Motor neuron (in vitro differentiated cells): ENCODE data around the gene INPP5A. TPM values are rescaled to one million over a fixed set of nuclear protein-coding genes. Genes with fewer than 3 reads are reported as not detected.
A peak's percentile ranks its signal among the peaks of the same experiment; 100 is the strongest.

ENCODE experiments used
- ATAC-seq, 8 experiments: fragments of 200-7000 bp; cut with Tn5 transposase; replicated peaks in 6 of 8; 2 replicates each; pipeline ENCODE4 v1.8.0; 2021; ENCODE audit warnings: mild to moderate bottlenecking in 8 of 8, moderate library complexity in 8 of 8
- H3K27ac ChIP-seq, 2 donors: fragments of 250-450 bp; sonication (Bioruptor Pico); 2 replicates each; pipeline ENCODE4 v1.9.0; 2021; ENCODE audit warnings: antibody characterized with exemption in 2 of 2, mild to moderate bottlenecking in 2 of 2, moderate library complexity in 1 of 2
- H3K4me1 ChIP-seq, 2 donors: fragments of 250-450 bp; sonication (Bioruptor Pico); replicated peaks in 1 of 2; 2 replicates each; pipeline ENCODE4 v1.6.1; 2021; ENCODE audit warnings: antibody characterized with exemption in 2 of 2, mild to moderate bottlenecking in 2 of 2, moderate library complexity in 1 of 2
- H3K4me3 ChIP-seq, 5 donors: fragments of 250-450 bp; sonication (Bioruptor Pico); 2 replicates each; pipeline ENCODE4 v1.9.0; 2021; ENCODE audit warnings: antibody characterized with exemption in 5 of 5, mild to moderate bottlenecking in 5 of 5, moderate library complexity in 4 of 5
- WGBS, 10 experiments: fragments of 450-650 bp; shearing (Covaris generic); methylation state at CpG; one replicate each; pipeline ENCODE4 v1.0.0; 2022; 5-methylcytosine and 5-hydroxymethylcytosine counted together
- in situ Hi-C, 9 experiments: fragments of 400-800 bp; cut with MboI; loops; one replicate each; pipeline ENCODE4 v1.15.0; 2021; ENCODE audit warnings: low sequenced_read_pairs in 9 of 9, low pct_unique_long_range_greater_than_20kb in 2 of 9; ENCODE audit not compliant: unreplicated experiment in 9 of 9
- total RNA-seq, 8 experiments: library from RNA; unstranded; fragments of 300-600 nt; gene quantifications; 2 replicates each; pipeline versions ENCODE4 v1.2.3 to v1.2.4, GENCODE V29; 2022

The INPP5A gene
- total RNA-seq, 8 experiments from 2014 or later: 13.2 to 45.0 (median 17.9) TPM

- Histone ChIP-seq H3K4me1 (peaks cover 48 to 53% of the 10 kb centered on the region in 2 donors), H3K27ac (peak overlapping the region in 1 of 2 donors; percentile 1), H3K4me3 (no peak overlapping the region)
- in situ Hi-C loops: no loop called here
- 10 to 100% (median 63%) methylated on average over 2 to 10 of the region's 23 CpGs; no CpG with 5 or more reads in 2 of the 10 experiments for WGBS, 10 experiments
- ATAC-seq: peak in 3 of 8 experiments; percentile 15 to 26 (median 17)
Observed at GRCh38 chr10:132804785-132805426, 267.3 kb downstream of the INPP5A start.

GRCh38 chr10:132805599-132805998, 268.0 kb downstream of the INPP5A start:
- ATAC-seq: no peak
- WGBS, 10 experiments: 45 to 86% (median 64%) methylated on average over 2 to 12 of the region's 21 CpGs; no CpG with 5 or more reads in 4 of the 10 experiments
- in situ Hi-C loops: no loop called here
- Histone ChIP-seq H3K27ac (no peak overlapping the region), H3K4me3 (no peak overlapping the region), H3K4me1 (peaks cover 44 to 50% of the 10 kb centered on the region in 2 donors)

- ATAC-seq: no peak
- WGBS, 10 experiments: 0 to 100% (median 68%) methylated on average over 1 to 7 of the region's 7 CpGs
- in situ Hi-C loops: no loop called here
Observed at GRCh38 chr10:132806110-132806509, 268.5 kb downstream of the INPP5A start.

DNA sequence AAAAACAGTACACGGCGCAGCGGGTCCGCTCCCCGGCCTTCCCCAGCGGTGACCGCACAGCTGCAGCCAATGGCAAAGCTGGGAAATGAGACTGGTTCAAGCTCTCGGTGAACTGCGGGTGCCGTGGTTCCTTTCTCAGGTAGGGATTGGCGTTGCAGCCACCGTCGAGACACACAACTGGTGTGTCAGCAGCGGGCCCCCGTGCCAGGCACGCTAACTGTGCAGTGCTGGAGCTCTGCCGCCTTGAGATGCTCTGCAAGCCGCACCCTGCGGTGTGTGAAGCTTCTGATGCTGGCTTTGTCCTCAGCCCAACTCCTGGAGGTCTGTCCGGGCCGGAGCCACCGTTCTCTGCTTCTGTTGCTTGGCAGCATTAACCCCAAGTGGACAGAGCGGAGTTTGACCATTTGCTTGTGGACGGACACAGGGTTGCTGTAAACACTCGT, 269.0 kb downstream of the INPP5A start:
- peaks cover 41 to 50% of the 10 kb centered on the region in 2 donors for H3K4me1 ChIP-seq
- WGBS, 10 experiments: 36 to 100% (median 82%) methylated on average over 1 to 21 of the region's 25 CpGs
- H3K27ac ChIP-seq: no peak overlapping the region
- in situ Hi-C loops: no loop called here
- H3K4me3 ChIP-seq: no peak overlapping the region
- no peak for ATAC-seq

More at GRCh38 chr10:132806110-132806509, 268.5 kb downstream of the INPP5A start:
- Histone ChIP-seq H3K4me1 (peaks cover 41 to 50% of the 10 kb centered on the region in 2 donors), H3K4me3 (no peak overlapping the region), H3K27ac (no peak overlapping the region)

DNA sequence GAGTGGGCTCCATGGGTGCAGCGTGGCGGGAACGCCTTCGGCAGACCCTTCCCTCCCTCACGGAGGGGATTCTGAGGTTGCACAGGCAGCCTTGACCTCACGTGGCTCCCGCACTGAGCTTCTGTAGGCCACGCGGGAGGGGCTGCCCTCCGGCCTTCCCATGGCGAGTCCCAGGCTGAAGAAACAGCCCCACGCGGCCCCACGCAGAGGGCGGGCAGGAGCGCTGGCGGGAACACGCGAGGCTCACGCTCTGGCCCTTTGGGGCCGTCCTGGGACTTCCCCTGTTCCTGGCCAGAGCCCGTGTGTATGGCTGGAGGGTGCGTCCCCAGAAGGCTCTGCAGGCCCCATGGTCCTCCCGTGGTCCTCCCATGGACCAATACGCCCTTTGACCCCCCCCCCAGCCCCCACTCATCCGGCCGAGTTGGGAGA, 270.0 kb downstream of the INPP5A start:
- H3K27ac ChIP-seq: no peak overlapping the region
- 92% methylated on average over 8 of the region's 27 CpGs; no CpG with 5 or more reads in 9 of the 10 experiments for WGBS, 10 experiments
- in situ Hi-C loops: no loop called here
- ATAC-seq: no peak
- H3K4me3 ChIP-seq: no peak overlapping the region
- H3K4me1 ChIP-seq: peaks cover 40 to 48% of the 10 kb centered on the region in 2 donors

DNA sequence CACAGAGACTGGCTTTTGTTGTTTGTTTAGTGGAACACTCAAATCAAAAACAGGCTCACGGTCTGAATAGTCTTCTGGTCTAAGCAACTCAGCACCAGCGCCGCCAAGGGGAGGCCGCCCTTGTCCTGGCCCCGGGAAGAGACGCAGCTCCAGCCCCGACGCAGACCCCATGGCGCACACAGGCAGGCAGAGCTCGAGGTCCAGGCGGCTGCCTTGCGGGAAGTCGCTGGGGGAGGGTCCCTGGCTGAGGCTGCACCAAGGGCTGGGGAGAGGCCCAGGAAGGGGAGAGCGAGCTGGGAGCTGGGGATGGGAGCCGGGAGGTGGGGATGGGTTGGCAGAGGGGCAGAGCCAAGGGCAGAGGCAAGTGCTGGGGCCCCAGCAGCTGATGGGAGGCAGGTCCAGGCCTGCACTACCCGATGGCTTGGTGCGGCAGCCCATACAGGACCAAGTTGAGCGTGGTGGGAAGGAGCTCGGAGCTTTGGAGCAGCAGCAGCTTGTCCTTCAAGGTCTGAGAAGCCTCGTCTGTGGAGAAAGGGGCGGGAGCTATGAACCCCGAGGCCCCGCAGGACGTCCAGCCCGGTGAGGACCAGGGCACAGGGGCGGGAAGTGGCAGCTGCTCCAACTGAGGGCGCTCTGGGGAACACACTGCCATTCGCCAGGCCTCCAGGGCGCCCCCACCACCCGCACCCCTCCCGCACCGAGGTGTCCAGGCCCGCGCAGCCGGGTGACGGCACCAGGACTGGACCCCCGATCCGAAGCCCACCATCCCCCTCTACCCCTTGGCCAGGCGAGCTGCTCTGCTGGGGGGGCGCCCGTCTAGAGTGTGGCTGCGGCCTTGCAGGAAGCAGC, 271.0 kb downstream of the INPP5A start:
- 17 to 100% (median 43%) methylated on average over 2 to 9 of the region's 42 CpGs; no CpG with 5 or more reads in 6 of the 10 experiments for WGBS, 10 experiments

DNA sequence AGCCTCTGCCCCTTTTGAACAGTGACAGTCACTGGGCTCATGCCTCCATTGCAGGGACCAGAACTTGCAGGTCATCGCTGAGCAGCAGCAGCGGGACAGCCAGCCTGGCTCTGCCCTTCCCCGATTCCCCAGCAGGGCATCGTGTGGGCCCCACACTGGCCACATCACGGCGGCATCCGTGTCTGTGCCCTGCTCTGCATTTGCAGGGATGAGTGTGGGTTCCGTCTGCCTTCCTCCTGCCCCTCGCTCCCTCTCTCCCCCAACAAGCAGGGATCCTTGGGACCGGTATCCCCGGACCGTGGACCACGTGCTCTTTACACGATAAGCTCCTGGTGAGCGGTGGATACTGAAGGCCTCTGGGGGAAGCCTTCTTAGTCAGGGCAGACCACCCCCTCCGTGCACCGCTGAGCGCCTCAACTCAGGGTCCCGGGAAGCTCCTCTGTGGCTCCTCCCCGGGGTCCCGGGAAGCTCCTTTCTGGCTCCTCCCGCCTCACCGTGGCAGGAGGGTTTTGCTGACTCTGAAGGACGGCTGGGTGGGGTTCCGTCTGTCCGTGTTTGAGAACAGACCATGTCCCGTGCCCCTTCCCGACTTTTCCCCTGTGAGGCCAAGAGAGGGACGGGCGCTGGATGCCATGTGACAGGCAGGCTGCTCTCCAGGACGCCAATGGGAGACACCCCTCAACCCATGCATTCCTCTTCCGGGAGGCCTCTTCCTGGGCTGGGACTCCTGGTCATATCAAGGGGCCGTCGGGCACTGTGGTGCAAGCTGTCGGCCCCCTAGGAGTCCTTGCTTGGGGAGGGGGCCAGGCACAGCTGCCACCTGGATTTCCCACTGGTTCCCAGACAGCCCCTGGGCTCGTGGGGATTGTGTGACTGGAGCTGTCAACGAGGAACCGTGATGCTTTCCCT, 271.9 kb downstream of the INPP5A start:
- peaks cover 33% of the 10 kb centered on the region in 2 donors for H3K4me1 ChIP-seq
- in situ Hi-C loops: no loop called here

More for the DNA sequence above, 271.0 kb downstream of the INPP5A start:
- no peak overlapping the region for H3K4me3 ChIP-seq
- in situ Hi-C loops: no loop called here
- H3K4me1 ChIP-seq: peaks cover 32 to 38% of the 10 kb centered on the region in 2 donors
- peak overlapping the region in 1 of 2 donors; percentile 0 for H3K27ac ChIP-seq
- peak in 5 of 8 experiments; percentile 52 to 79 (median 74) for ATAC-seq

DNA sequence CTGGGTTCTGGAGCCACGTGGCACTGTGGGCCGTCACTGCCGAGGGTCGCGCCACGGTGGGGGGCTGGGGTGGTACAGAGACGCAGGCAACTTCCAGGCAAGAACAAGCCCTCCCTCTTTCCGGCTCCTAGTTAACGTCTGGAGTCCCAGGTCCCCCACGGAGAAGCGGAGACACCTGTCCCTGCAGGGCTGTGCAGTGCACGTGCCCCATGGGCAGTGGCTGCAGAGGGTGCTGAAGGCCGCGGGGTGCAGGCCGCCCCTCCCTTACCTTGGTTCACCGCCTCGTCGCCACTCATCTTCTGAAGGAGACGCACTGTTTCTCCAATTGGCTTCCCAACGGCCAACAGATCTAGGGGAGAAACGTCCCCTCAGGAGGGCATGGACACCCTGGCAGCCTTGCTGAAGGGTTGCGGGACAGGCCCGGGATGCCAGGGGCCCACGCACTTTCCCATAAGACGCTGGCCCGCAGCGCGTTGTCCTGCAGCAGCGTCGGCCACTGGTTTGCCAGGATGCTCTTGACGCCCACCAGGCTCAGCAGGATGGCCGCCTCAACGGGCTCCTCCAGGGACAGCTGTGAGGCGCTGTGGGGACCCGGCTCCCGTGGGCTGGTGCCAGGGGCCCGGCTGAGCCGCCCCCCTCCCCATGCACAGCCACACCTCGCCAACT, 272.7 kb downstream of the INPP5A start:
- H3K27ac ChIP-seq: no peak overlapping the region
- whole genome bisulfite sequencing, 10 experiments: 0 to 60% (median 28%) methylated on average over 1 to 6 of the region's 39 CpGs; no CpG with 5 or more reads in 7 of the 10 experiments
- H3K4me1 ChIP-seq: peaks cover 25 to 30% of the 10 kb centered on the region in 2 donors
- in situ Hi-C loops: no loop called here
- no peak for ATAC-seq
- no peak overlapping the region for H3K4me3 ChIP-seq

More for the DNA sequence above, 271.9 kb downstream of the INPP5A start:
- WGBS, 10 experiments: 37 to 100% (median 80%) methylated on average over 2 to 16 of the region's 38 CpGs; no CpG with 5 or more reads in 4 of the 10 experiments
- H3K4me3 ChIP-seq: no peak overlapping the region
- no peak for ATAC-seq
- H3K27ac ChIP-seq: no peak overlapping the region

- Histone ChIP-seq H3K4me3 (no peak overlapping the region), H3K27ac (no peak overlapping the region), H3K4me1 (peaks cover 18 to 26% of the 10 kb centered on the region in 2 donors)
- 17 to 53% (median 29%) methylated on average over 2 to 5 of the region's 33 CpGs; no CpG with 5 or more reads in 6 of the 10 experiments for WGBS, 10 experiments
- no peak for ATAC-seq
- in situ Hi-C loops: no loop called here
Observed at GRCh38 chr10:132810807-132811700, 273.5 kb downstream of the INPP5A start.

DNA sequence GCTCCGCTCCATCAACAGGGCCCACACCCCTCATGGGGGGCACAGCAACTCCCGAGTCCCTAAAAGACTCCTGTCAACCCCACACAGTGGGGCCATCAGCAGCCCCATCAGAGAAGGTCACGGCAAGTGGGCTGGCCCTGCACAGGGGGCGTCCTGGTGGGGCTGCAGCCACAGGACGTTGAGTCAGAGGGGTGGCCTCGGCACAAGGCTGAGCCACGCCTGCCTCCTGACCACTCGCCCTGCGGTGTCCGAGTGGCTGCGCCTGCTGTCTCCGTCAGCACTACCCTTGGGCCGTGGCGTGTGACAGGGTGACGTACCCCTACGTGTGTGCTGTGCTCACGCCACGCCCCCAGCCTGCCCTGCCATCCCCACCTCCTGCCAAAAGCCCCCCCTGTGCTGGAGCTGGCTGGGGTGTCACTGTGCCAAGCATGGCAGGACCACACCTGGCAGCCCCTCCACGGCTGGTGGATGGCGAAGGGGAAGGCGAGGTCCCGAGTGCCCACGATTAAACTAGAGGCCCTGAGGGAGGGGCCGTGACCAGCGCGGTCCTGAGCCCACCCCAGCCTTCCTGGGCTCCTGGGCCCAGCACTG, 274.4 kb downstream of the INPP5A start:
- H3K4me1 ChIP-seq: peaks cover 12 to 26% of the 10 kb centered on the region in 2 donors
- H3K27ac ChIP-seq: no peak overlapping the region
- 74 to 89% methylated on average over 3 to 7 of the region's 26 CpGs; no CpG with 5 or more reads in 8 of the 10 experiments for WGBS, 10 experiments
- no peak overlapping the region for H3K4me3 ChIP-seq
- in situ Hi-C loops: no loop called here
- no peak for ATAC-seq

GRCh38 chr10:132812520-132812919, 274.9 kb downstream of the INPP5A start:
- no peak for ATAC-seq
- Histone ChIP-seq H3K4me1 (peaks cover 12 to 26% of the 10 kb centered on the region in 2 donors), H3K27ac (no peak overlapping the region), H3K4me3 (no peak overlapping the region)
- in situ Hi-C loops: no loop called here
- WGBS, 10 experiments: 50 to 100% (median 80%) methylated on average over 1 of the region's 11 CpGs; no CpG with 5 or more reads in 7 of the 10 experiments
